HG03025 (cell line): ENCODE measurements around the gene TRIM49.
"Not testable (repeated sequence)": the region's sequence is repeated elsewhere in the genome, so short reads cannot be mapped to it uniquely, and the experiment has no call there.

ENCODE experiments used
- ATAC-seq: cut with Tn5 transposase; IDR thresholded peaks from one replicate; pipeline ENCODE4 v1.9.1; 2021; ENCODE audit warnings: mild to moderate bottlenecking, moderate library complexity; ENCODE audit not compliant: unreplicated experiment, low FRiP score

TRIM49 gene, protein sequence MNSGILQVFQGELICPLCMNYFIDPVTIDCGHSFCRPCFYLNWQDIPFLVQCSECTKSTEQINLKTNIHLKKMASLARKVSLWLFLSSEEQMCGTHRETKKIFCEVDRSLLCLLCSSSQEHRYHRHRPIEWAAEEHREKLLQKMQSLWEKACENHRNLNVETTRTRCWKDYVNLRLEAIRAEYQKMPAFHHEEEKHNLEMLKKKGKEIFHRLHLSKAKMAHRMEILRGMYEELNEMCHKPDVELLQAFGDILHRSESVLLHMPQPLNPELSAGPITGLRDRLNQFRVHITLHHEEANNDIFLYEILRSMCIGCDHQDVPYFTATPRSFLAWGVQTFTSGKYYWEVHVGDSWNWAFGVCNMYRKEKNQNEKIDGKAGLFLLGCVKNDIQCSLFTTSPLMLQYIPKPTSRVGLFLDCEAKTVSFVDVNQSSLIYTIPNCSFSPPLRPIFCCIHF

GRCh38 chr11:89808475-89808874, at the start of gene TRIM49:
TSS of gene TRIM49 (minus strand) at chr11:89808575. CDS start at chr11:89804469, 4,106 bp downstream.
- not testable (repeated sequence) for ATAC-seq

DNA sequence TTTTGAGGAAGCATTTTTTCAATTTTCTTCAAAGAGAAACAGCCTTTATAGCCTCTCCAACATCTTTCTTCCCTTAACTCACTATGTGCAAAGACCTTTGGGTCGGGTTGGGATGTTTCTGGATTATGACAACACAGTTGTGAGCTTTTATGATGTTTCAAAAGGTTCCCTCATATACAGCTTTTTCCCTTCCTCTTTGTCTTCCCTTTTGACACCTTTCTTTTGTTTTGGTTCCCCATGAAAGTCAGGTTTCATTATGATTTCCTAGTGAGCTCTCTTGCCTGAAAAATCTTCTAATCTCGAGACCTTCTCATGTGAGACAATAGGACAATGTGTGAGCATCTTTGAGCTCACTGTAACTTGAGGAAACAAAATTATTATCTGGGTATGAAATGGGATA, 18.3 kb upstream of the TRIM49 start:
- ATAC-seq, result not testable (repeated sequence)

GRCh38 chr11:89820008-89820407, 11.6 kb upstream of the TRIM49 start:
- ATAC-seq, result not testable (repeated sequence)

DNA sequence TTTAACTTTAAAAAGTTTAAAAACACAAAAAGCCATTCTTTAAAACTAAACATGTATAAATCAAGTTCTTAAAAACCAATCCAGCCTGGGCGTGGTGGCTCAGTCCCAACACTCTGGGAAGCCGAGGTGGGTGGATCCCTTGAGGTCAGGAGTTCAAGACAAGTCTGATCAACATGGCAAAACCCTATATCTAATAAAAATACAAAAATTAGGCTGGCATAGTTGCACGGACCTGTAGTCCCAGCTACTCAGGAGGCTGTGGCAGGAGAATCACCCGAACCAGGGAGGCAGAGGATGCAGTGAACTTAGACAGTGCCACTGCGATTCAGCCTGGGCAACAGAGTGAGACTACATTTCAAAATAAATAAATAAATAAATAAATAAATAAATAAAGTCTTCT, 5.2 kb upstream of the TRIM49 start:
- not testable (repeated sequence) for ATAC-seq

GRCh38 chr11:89787506-89788063, 20.8 kb downstream of the TRIM49 start:
- ATAC-seq, result not testable (repeated sequence)

- not testable (repeated sequence) for ATAC-seq
Observed at GRCh38 chr11:89785726-89786125, 22.6 kb downstream of the TRIM49 start.

DNA sequence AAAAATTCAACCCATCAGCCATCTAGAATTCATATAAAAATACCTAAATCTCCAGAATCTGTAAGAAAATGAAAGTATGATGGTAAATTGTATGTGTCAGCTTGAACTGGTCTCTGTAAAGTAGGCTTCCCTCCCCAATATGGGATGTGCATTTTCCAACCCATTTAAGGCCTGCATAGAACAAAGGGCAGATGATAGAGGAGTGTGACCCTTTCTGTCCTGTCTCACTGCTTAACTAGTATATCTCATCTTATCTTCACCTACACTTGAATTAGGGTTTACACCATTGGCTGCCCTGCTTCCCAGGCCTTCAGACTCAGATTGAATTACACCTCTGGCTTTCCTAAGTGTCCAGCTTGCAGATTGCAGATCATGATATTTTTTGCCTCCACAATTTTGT, 57.6 kb downstream of the TRIM49 start:
- not testable (repeated sequence) for ATAC-seq
